Measurements from ENCODE around the gene MCU.

The MCU gene

DNA sequence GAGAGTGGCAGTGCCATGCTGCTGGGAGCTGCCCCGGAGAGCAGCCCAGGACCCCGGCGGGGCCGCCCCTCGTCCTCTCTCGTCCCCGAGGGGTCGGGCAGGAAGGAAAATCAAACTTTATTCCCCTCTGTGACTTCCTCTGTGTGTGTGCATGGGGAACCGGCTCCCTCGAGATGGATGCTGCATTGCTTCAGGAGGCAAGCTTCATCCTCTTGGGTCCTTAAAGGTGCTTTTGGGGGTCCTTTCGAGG is 726 bp downstream of the MCU start:
- TF ChIP-seq, protein P1, sequence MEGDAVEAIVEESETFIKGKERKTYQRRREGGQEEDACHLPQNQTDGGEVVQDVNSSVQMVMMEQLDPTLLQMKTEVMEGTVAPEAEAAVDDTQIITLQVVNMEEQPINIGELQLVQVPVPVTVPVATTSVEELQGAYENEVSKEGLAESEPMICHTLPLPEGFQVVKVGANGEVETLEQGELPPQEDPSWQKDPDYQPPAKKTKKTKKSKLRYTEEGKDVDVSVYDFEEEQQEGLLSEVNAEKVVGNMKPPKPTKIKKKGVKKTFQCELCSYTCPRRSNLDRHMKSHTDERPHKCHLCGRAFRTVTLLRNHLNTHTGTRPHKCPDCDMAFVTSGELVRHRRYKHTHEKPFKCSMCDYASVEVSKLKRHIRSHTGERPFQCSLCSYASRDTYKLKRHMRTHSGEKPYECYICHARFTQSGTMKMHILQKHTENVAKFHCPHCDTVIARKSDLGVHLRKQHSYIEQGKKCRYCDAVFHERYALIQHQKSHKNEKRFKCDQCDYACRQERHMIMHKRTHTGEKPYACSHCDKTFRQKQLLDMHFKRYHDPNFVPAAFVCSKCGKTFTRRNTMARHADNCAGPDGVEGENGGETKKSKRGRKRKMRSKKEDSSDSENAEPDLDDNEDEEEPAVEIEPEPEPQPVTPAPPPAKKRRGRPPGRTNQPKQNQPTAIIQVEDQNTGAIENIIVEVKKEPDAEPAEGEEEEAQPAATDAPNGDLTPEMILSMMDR (conservative IDR thresholded peaks at IDR 0.05; ENCODE audit: low read depth, low read length) = no peak
- H3K27ac ChIP-seq = peak overlapping the region; percentile 61
- H3K79me2 ChIP-seq (ENCODE audit: insufficient read depth, low read depth) = peaks cover 17% of the 10 kb centered on the region; the same call in 1 of the 2 replicates

DNA sequence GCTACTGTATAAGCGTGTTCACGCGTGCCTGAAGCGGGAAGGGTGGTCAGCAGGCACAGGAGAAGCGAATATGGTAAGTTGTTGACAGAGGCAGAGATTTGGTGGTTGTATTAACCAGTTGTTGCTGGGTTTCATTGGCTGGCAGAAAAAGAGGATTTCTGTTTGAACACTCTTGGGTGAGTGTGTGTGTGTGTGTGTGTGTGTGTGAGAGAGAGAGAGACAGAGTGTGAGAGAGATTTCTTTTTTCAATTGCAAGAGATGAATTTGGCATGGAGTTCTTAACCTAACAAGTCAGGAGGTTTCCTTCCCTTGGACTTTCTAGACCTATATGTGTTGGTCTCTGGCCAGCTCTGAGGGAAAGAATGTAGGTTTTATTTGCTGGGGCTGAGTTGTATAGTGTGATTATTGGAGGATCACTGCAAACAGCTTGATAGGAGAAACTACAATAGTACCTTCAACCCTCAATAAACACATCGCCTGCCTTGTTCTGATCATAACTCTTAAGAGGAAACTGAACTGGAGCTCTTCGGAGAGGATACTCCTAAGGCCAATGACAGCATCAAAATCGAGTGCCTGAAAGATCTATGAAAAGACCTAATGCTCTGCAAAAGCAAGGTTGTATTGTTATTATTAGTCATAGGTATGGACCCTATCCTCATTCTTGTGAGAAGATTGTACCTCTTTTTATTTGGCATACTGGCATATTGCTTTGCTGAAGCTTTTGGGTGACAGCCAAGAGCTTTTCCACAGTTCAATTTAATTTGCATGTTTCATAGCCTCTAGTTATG is 1.2 kb downstream of the MCU start:
- Histone ChIP-seq H3K4me3 (IDR thresholded peaks at IDR 0.05; ENCODE audit: insufficient read depth, low read depth, low read length) (peak overlapping the region; percentile 39), H3K4me2 (peak overlapping the region; percentile 65), H3K27me3 (ENCODE audit: insufficient read depth, low read depth) (no peaks in the 10 kb centered on the region), H4K20me1 (ENCODE audit: insufficient read depth) (no peaks in the 10 kb centered on the region), H3K4me1 (ENCODE audit: low read depth, poor library complexity, severe bottlenecking) (peaks cover 18% of the 10 kb centered on the region), H2AFZ (ENCODE audit: low read depth) (peak overlapping the region; percentile 92), H3K36me3 (ENCODE audit: insufficient read depth) (no peaks in the 10 kb centered on the region), H3K9ac (peak overlapping the region; percentile 83), H3K79me2 (ENCODE audit: insufficient read depth, low read depth) (peaks cover 17% of the 10 kb centered on the region; the same call in 1 of the 2 replicates), H3K27ac (peak overlapping the region; percentile 61; the same call in 1 of the 2 replicates)
- TF ChIP-seq, protein P1 (conservative IDR thresholded peaks at IDR 0.05; ENCODE audit: low read depth, low read length) = no peak

More for the DNA sequence above, 726 bp downstream of the MCU start:
- no peaks in the 10 kb centered on the region for H3K36me3 ChIP-seq (ENCODE audit: insufficient read depth)
- H3K9ac ChIP-seq = peak overlapping the region; percentile 83
- peaks cover 18% of the 10 kb centered on the region for H3K4me1 ChIP-seq (ENCODE audit: low read depth, poor library complexity, severe bottlenecking)
- H2AFZ ChIP-seq (ENCODE audit: low read depth) = peak overlapping the region; percentile 92
- H3K27me3 ChIP-seq (ENCODE audit: insufficient read depth, low read depth) = no peaks in the 10 kb centered on the region
- H3K4me2 ChIP-seq = peak overlapping the region; percentile 65
- no peaks in the 10 kb centered on the region for H4K20me1 ChIP-seq (ENCODE audit: insufficient read depth)
- H3K4me3 ChIP-seq (IDR thresholded peaks at IDR 0.05; ENCODE audit: insufficient read depth, low read depth, low read length) = peak overlapping the region; percentile 39

DNA sequence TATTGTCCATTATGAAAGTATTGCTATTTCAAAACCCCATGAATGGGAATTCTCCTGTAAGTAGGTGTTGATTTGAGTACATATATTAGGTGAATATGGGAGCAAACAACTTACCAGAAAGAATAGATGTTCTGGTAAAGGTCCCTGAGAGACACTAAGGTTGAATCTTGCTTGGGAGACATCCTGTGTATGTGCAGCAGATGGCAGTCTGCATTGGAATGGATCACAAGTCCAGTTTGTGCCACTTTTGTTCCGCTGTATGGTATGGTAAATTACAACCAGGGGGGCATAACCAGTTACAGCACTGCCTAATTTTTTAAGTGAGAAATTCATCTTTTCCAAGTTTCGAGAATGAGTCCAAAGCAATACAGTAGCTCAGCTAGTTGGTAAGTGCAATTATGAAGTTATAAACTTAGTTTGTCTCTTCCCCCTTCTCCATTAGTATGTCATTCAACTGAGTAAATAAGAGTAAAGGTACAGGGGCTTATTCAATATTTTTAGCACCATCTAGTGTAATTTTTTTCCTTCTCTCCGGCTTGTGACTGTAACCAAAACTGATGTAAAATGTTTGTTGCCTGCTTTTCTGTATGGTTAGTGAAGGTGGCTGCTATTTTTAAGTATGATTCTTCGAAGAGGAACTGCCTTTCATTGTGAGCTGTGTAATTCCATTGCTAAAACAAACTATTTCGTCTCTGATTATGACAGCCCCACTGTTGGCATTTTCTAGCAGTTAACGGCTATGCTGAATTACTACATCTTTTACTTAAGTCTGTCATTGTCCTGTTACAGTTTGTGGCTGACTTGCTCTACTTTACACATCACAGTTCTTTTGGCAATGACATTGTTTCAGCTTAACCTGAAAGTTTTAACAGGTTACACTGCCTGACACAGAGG is 2.8 kb downstream of the MCU start:
- Histone ChIP-seq H3K4me2 (no peak overlapping the region; the same call in 1 of the 2 replicates), H2AFZ (ENCODE audit: low read depth) (no peak overlapping the region), H3K4me3 (IDR thresholded peaks at IDR 0.05; ENCODE audit: insufficient read depth, low read depth, low read length) (no peak overlapping the region), H3K79me2 (ENCODE audit: insufficient read depth, low read depth) (peaks cover 17% of the 10 kb centered on the region; the same call in 1 of the 2 replicates), H4K20me1 (ENCODE audit: insufficient read depth) (no peaks in the 10 kb centered on the region), H3K9ac (no peak overlapping the region), H3K27ac (no peak overlapping the region), H3K4me1 (ENCODE audit: low read depth, poor library complexity, severe bottlenecking) (peaks cover 18% of the 10 kb centered on the region), H3K36me3 (ENCODE audit: insufficient read depth) (no peaks in the 10 kb centered on the region), H3K27me3 (ENCODE audit: insufficient read depth, low read depth) (no peaks in the 10 kb centered on the region)
- TF ChIP-seq, protein P1 (conservative IDR thresholded peaks at IDR 0.05; ENCODE audit: low read depth, low read length) = no peak

DNA sequence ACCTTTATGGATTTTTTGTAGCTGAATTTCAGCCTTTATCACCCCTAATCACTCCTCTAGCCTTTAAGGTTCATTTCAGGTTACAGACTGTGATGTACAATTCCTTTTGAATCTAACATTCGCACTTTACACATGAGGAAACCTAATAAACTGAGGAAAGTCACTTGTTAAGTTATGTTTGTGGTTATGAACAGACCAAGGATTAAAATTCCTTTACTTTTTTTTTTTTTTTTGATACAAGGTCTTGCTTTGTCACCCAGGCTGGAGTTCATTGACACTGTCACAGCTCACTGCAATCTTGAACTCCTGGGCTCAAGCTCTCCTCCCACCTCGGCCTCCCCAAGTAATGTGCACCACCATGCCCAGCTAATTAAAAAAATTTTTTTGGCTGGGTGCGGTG is 3.6 kb downstream of the MCU start:
- Histone ChIP-seq H3K4me2 (no peak overlapping the region), H2AFZ (ENCODE audit: low read depth) (no peak overlapping the region), H3K36me3 (ENCODE audit: insufficient read depth) (no peaks in the 10 kb centered on the region), H3K4me3 (IDR thresholded peaks at IDR 0.05; ENCODE audit: insufficient read depth, low read depth, low read length) (no peak overlapping the region), H3K27me3 (ENCODE audit: insufficient read depth, low read depth) (no peaks in the 10 kb centered on the region), H3K27ac (no peak overlapping the region), H3K4me1 (ENCODE audit: low read depth, poor library complexity, severe bottlenecking) (peaks cover 18% of the 10 kb centered on the region), H4K20me1 (ENCODE audit: insufficient read depth) (no peaks in the 10 kb centered on the region), H3K79me2 (ENCODE audit: insufficient read depth, low read depth) (peaks cover 17% of the 10 kb centered on the region; the same call in 1 of the 2 replicates), H3K9ac (no peak overlapping the region)
- TF ChIP-seq, protein P1 (conservative IDR thresholded peaks at IDR 0.05; ENCODE audit: low read depth, low read length) = no peak

Data from KMS-11 (cell line).